Measurements from ENCODE around the gene TSC2.
"Not testable (repeated sequence)": the region's sequence is repeated elsewhere in the genome, so short reads cannot be mapped to it uniquely, and the experiment has no call there.

The TSC2 gene

DNA sequence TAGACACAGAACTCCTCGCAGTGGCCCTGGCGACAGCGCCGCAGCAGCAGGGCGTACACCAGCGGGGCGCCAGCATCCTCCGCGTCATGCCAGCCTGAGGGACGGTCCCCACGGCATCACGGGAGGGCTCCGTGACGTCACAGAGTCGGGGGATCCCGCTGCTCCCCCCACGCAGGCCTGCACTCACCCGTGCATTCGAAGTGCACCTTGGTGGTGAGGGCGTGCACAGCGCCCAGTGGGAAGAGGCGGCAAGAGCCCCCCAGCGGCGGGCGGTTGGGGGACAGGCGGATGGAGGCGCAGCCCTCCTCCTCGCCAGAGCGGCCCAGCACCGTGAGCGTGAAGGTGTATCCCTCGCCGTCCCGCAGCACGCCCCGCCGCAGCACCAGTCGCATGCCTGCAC is 58.4 kb downstream of the TSC2 start:
- DNase-seq (ENCODE audit: low read depth) = not testable (repeated sequence)

GRCh38 chr16:2107121-2107790 is 59.5 kb downstream of the TSC2 start:
- DNase-seq (ENCODE audit: low read depth) = not testable (repeated sequence)

- not testable (repeated sequence) for DNase-seq (ENCODE audit: low read depth)
Measured at GRCh38 chr16:2107791-2108125, 60.0 kb downstream of the TSC2 start.

GRCh38 chr16:2108446-2109270 is 60.9 kb downstream of the TSC2 start:
- not testable (repeated sequence) for DNase-seq (ENCODE audit: low read depth)

GRCh38 chr16:2109271-2109580 is 61.4 kb downstream of the TSC2 start:
- DNase-seq (ENCODE audit: low read depth) = not testable (repeated sequence)

GRCh38 chr16:2109872-2110271 is 62.1 kb downstream of the TSC2 start:
- DNase-seq (ENCODE audit: low read depth) = not testable (repeated sequence)

DNA sequence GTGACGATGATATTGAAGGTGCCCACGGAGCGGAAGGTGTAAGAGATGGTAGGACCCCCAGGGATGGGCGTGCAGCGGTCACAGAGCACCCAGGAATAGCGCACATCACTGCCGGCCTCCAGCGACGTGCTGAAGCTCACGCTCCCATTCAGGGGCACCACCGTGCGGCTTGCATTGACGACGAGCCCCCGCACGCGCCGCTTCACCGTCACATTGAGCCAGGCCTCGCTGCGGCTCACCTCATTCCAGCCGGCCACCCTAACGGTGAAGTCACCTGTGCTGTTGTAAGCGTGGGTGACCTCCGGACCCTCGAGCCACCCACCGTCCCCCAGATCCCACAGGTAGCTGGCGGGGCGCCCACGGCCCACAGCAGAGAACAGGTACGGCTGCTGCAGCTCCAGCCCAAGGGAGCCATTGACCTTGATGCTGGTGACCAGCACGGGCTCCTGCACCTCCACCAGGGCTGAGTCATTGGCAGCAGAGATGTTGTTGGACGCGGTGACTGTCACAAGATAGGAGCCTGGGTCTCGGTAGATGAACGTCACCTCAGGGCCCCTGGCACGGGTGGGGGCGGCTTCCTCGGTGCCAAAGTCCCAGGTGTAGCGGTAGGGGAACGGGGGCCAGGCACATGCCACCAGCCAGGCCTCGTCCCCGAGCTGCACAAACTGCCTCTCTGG is 62.7 kb downstream of the TSC2 start:
- DNase-seq (ENCODE audit: low read depth) = not testable (repeated sequence)

GRCh38 chr16:2111009-2111353 is 63.2 kb downstream of the TSC2 start:
- not testable (repeated sequence) for DNase-seq (ENCODE audit: low read depth)

- not testable (repeated sequence) for DNase-seq (ENCODE audit: low read depth)
Measured at GRCh38 chr16:2111412-2112335, 63.9 kb downstream of the TSC2 start.

DNA sequence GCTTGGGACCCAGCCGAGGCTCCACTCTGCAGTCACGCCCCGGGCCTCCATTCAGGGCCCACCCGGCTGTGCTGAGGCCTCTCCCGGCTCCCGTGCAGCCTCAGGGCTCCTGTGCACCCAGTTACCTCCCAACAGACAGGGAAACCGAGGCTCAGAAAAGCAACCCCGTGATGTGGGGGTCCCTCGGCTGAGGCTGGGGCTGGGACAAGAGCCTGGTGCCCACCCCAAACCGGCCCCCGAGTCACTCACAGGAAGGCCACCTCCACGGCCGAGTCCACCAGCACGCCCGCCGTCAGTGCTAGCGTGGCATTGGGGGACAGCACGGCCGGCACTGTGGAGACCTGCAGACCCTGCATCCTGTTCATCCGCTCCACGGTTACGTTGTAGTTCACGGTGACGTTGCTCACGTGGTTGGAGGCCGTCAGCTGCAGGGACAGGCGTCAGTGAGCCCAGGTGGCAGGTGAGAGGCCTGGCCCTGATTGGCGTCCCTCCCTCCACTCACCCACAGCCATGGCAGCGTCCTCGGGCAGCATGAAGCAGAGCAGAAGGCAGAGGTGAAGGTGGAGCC is 64.8 kb downstream of the TSC2 start:
- DNase-seq (ENCODE audit: low read depth) = not testable (repeated sequence)

GRCh38 chr16:2114225-2114624 is 66.4 kb downstream of the TSC2 start:
- not testable (repeated sequence) for DNase-seq (ENCODE audit: low read depth)

DNA sequence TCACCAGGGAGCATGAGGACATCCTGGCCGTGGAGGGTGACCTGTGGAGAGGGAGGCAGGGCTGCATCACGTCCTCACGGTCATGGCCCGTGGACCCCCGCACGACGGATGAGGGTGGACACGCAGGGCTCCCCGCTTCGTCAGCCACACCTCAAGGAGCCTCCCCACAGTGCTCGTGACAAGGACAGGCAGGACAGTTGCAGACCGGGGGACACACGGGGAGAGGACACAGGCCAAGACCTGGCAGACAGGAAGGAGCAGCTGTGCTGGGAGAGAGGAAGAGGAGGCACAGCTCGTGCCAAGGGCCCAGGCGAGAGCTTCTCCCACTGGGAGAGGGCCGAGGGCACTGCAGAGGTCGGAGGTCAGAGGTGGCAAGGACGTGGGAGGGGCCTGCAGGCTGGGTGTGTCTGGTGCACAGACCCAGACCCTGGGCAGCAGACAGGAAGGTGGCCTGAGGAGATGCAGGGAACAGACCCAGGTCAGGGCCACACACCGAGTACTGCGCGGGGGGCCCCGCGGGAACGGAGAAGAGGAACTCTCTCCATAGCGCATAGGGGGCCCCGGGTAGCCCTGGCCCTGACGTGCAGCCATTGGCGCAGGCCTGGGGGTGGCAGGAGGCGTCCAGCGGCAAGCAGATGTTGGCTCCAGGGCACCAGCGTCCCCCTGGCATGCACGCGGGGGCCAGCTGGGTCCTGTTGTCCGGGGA is 67.3 kb downstream of the TSC2 start:
- not testable (repeated sequence) for DNase-seq (ENCODE audit: low read depth)

GRCh38 chr16:2115591-2115973 is 67.8 kb downstream of the TSC2 start:
- no peak for DNase-seq (ENCODE audit: low read depth)

GRCh38 chr16:2116428-2116827 is 68.6 kb downstream of the TSC2 start:
- not testable (repeated sequence) for DNase-seq (ENCODE audit: low read depth)

- DNase-seq (ENCODE audit: low read depth) = not testable (repeated sequence)
Measured at GRCh38 chr16:2117341-2117740, 69.6 kb downstream of the TSC2 start.

DNA sequence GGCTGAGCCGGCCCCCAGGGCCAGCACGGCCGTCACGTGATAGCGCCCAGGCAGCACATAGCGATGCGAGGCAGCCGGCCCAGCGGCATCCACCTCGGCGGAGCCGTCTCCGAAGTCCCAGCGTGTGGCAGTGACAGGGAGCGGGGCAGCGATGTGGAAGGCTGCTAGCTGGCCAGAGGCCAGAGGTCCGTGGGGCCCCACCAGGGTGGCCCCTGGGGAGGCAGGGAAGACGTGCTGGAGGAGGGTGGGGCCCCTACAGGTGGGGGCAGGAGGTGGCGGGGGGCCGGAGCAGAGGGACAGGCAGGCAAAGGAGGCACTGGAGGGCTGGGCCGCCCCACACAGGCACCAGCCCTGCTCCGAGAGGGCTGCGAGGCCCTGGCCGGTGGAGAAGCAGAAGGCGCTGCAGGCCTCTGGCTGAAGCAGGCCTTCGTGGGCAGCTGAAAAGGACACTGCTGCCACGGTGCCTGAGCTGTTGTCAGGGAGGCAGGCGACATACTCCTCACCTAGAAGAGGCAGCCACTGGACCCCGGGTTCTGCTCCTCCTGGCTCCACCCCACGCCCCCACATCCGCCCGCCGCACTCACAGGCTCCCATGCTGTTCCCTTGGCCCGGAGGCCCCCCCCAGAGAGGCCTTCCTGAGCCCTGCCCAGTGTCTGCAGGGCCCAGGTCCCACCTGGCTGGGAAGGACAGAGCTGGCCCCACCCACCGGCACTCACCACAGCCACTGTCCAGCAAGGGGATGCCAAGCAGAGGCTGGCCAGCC is 70.4 kb downstream of the TSC2 start:
- DNase-seq (ENCODE audit: low read depth) = not testable (repeated sequence)

DNA sequence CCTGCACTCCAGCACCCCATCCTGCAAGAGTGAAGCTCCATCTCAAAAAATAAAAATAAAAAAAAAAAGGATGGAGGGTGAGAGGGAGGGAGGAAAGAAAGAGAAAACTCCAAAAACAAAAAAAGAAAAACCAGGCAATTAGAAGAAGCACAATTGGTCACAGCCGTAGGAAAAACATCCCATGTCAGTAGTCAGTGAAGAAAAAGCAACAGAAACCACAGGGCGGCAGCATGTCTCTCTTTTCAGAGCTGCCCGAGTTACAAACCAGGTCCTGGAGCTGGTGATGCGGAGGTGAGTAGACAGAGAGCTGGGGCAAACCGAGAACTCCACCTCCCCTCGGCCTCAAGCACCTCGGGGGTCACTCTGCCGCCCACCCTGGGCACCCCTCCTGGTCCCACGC is 73.5 kb downstream of the TSC2 start:
- not testable (repeated sequence) for DNase-seq (ENCODE audit: low read depth)

GRCh38 chr16:2121853-2122252 is 74.1 kb downstream of the TSC2 start:
- no peak for DNase-seq (ENCODE audit: low read depth)

- DNase-seq (ENCODE audit: low read depth) = no peak
Measured at GRCh38 chr16:2122429-2122828, 74.6 kb downstream of the TSC2 start.

Data from stimulated activated CD8-positive, alpha-beta memory T cell treated with anti-CD3 and anti-CD28 coated beads, Interleukin-7, amount 100 ng/mL, for 24 hours (primary cell).